Measurements from ENCODE around the gene MFSD12. TPM values are rescaled to one million over a fixed set of nuclear protein-coding genes. Genes with fewer than 3 reads are reported as not detected.

Gene MFSD12
- total and polyA plus RNA-seq, 2 of the 8 experiments (the other 6 are each of a cell fraction or from before 2014, with no cell fraction given) = 59.6 to 71.3 TPM

- TF ChIP-seq CBX5 (IDR thresholded peaks at IDR 0.05; ENCODE audit: low read depth, low read length) (no peak), NANOG (IDR thresholded peaks at IDR 0.05; ENCODE audit: insufficient read depth, low read depth, low read length, poor library complexity, severe bottlenecking) (no peak), TCF12 (IDR thresholded peaks at IDR 0.05; ENCODE audit: low read depth, low read length) (no peak)
Measured at GRCh38 chr19:3586707-3587346, 29.4 kb upstream of the MFSD12 start (continued).

Measured in H1 (cell line).